Chondrocyte (in vitro differentiated cells): Measurements from ENCODE around the gene WASF3. TPM values are rescaled to one million over a fixed set of nuclear protein-coding genes. Genes with fewer than 3 reads are reported as not detected.

ENCODE experiments used
- DNase-seq: peaks from one replicate; pipeline ENCODE4 v3.0.0; 2021; ENCODE audit warnings: mixed read lengths, low spot score
- H3K27ac Mint-ChIP-seq: one replicate; pipeline ENCODE4 v1.8.0; 2021; ENCODE audit warnings: mild to moderate bottlenecking, moderate library complexity, mixed read lengths; ENCODE audit not compliant: unreplicated experiment
- H3K27me3 Mint-ChIP-seq: 2 replicates; pipeline ENCODE4 v1.8.0; 2021; ENCODE audit warnings: low read depth, mixed read lengths
- H3K36me3 Mint-ChIP-seq: 2 replicates; pipeline ENCODE4 v1.8.0; 2021; ENCODE audit warnings: low read depth, mixed read lengths
- H3K4me1 Mint-ChIP-seq: 2 replicates; pipeline ENCODE4 v1.8.0; 2021; ENCODE audit warnings: low read depth, mild to moderate bottlenecking, mixed read lengths
- H3K4me3 Mint-ChIP-seq: one replicate; pipeline ENCODE4 v1.8.0; 2021; ENCODE audit warnings: mild to moderate bottlenecking, moderate library complexity, mixed read lengths; ENCODE audit not compliant: unreplicated experiment
- H3K9me3 Mint-ChIP-seq: 2 replicates; pipeline ENCODE4 v1.8.0; 2021; ENCODE audit warnings: low read depth, mixed read lengths
- CTCF ChIP-seq: fragments of 200-600 bp; sonication (generic); IDR thresholded peaks from 2 replicates; pipeline ENCODE4 v1.5.0; 2021; ENCODE audit warnings: antibody characterized with exemption, mild to moderate bottlenecking, moderate library complexity
- total RNA-seq: library from RNA; stranded (reverse); gene quantifications from 3 replicates; pipeline ENCODE4 v1.2.1, GENCODE V29; 2021

Gene WASF3
- total RNA-seq, 1 donor from 2014 or later: 23.6 TPM

- no peaks in the 10 kb centered on the region for H3K36me3 Mint-ChIP-seq
- DNase-seq: no peak
These were observed 4.4 kb downstream of the WASF3 start for GRCh38 chr13:26561651-26562511.

GRCh38 chr13:26562512-26562890 is 5.0 kb downstream of the WASF3 start:
- Mint-ChIP-seq H3K27me3 (no peaks in the 10 kb centered on the region), H3K9me3 (no peaks in the 10 kb centered on the region), H3K27ac (no peak overlapping the region), H3K4me1 (peaks cover 18% of the 10 kb centered on the region), H3K36me3 (no peaks in the 10 kb centered on the region), H3K4me3 (no peak overlapping the region)
- TF ChIP-seq CTCF: no peak
- no peak for DNase-seq

More at GRCh38 chr13:26561651-26562511, 4.4 kb downstream of the WASF3 start:
- Mint-ChIP-seq H3K9me3 (no peaks in the 10 kb centered on the region), H3K4me1 (peaks cover 21% of the 10 kb centered on the region), H3K27ac (no peak overlapping the region), H3K27me3 (peaks cover under 1% of the 10 kb centered on the region), H3K4me3 (no peak overlapping the region)
- no peak for TF ChIP-seq CTCF

- Mint-ChIP-seq H3K36me3 (no peaks in the 10 kb centered on the region), H3K27me3 (no peaks in the 10 kb centered on the region), H3K4me3 (no peak overlapping the region), H3K4me1 (peaks cover 15% of the 10 kb centered on the region), H3K9me3 (peaks cover under 1% of the 10 kb centered on the region), H3K27ac (no peak overlapping the region)
- DNase-seq: no peak
- no peak for TF ChIP-seq CTCF
These were observed 6.2 kb downstream of the WASF3 start for GRCh38 chr13:26563713-26564112.

- Mint-ChIP-seq H3K9me3 (peaks cover 13% of the 10 kb centered on the region), H3K36me3 (peaks cover 1% of the 10 kb centered on the region), H3K27me3 (no peaks in the 10 kb centered on the region), H3K27ac (no peak overlapping the region), H3K4me3 (no peak overlapping the region), H3K4me1 (peaks cover 7% of the 10 kb centered on the region)
- no peak for DNase-seq
- no peak for TF ChIP-seq CTCF
These were observed 10.8 kb downstream of the WASF3 start for GRCh38 chr13:26568132-26568815.

- Mint-ChIP-seq H3K27ac (no peak overlapping the region), H3K4me1 (peaks cover 10% of the 10 kb centered on the region), H3K36me3 (peaks cover 7% of the 10 kb centered on the region), H3K4me3 (no peak overlapping the region), H3K9me3 (peaks cover 26% of the 10 kb centered on the region), H3K27me3 (no peaks in the 10 kb centered on the region)
- TF ChIP-seq CTCF: no peak
- DNase-seq: no peak
These were observed 14.0 kb downstream of the WASF3 start for GRCh38 chr13:26571518-26571917.
